EL (cell line): ENCODE results near the gene LNPEP.

ENCODE experiments used
- DNase-seq: peaks from one replicate; pipeline ENCODE4 v3.0.0-alpha.2; 2016

LNPEP gene

GRCh38 chr5:96963267-96963666 is 27.4 kb downstream of the LNPEP start:
- DNase-seq: peak; percentile 73

- no peak for DNase-seq
Observed at GRCh38 chr5:96966801-96967200, 30.9 kb downstream of the LNPEP start.

- DNase-seq: no peak
Observed at GRCh38 chr5:96967400-96967799, 31.5 kb downstream of the LNPEP start.

- peak; percentile 74 for DNase-seq
Observed at GRCh38 chr5:96968074-96968473, 32.2 kb downstream of the LNPEP start.

- DNase-seq: peak; percentile 16
Observed at GRCh38 chr5:96968614-96969013, 32.7 kb downstream of the LNPEP start.

GRCh38 chr5:96969366-96969765 is 33.5 kb downstream of the LNPEP start:
- no peak for DNase-seq

GRCh38 chr5:96972599-96973334 is 36.9 kb downstream of the LNPEP start:
- no peak for DNase-seq

GRCh38 chr5:96973532-96974401 is 37.9 kb downstream of the LNPEP start:
- no peak for DNase-seq

GRCh38 chr5:96975656-96976055 is 39.8 kb downstream of the LNPEP start:
- peak; percentile 16 for DNase-seq

GRCh38 chr5:96977228-96977627 is 41.3 kb downstream of the LNPEP start:
- DNase-seq: no peak

GRCh38 chr5:96978812-96979449 is 43.1 kb downstream of the LNPEP start:
- peak; percentile 73 for DNase-seq

GRCh38 chr5:96984506-96985192 is 48.8 kb downstream of the LNPEP start:
- DNase-seq: no peak

GRCh38 chr5:96986450-96986849 is 50.6 kb downstream of the LNPEP start:
- no peak for DNase-seq

GRCh38 chr5:96990102-96990501 is 54.2 kb downstream of the LNPEP start:
- DNase-seq: no peak

GRCh38 chr5:96991708-96992107 is 55.8 kb downstream of the LNPEP start:
- DNase-seq: no peak

- no peak for DNase-seq
Observed at GRCh38 chr5:96993760-96994159, 57.9 kb downstream of the LNPEP start.

GRCh38 chr5:96994493-96994892 is 58.6 kb downstream of the LNPEP start:
- DNase-seq: no peak

- peak; percentile 20 for DNase-seq
Observed at GRCh38 chr5:96995419-96995818, 59.5 kb downstream of the LNPEP start.

GRCh38 chr5:96997265-96997859 is 61.5 kb downstream of the LNPEP start:
- DNase-seq: peak; percentile 48

GRCh38 chr5:96999856-97000255 is 64.0 kb downstream of the LNPEP start:
- no peak for DNase-seq

- peak; percentile 21 for DNase-seq
Observed at GRCh38 chr5:97000391-97000790, 64.5 kb downstream of the LNPEP start.

GRCh38 chr5:97002983-97003382 is 67.1 kb downstream of the LNPEP start:
- DNase-seq: no peak
